ENCODE measurements around the gene KCNK15. TPM values are rescaled to one million over a fixed set of nuclear protein-coding genes. Genes with fewer than 3 reads are reported as not detected.
A peak's percentile ranks its signal among the peaks of the same experiment; 100 is the strongest.
"Not testable (repeated sequence)": the region's sequence is repeated elsewhere in the genome, so short reads cannot be mapped to it uniquely, and the experiment has no call there.

Gene KCNK15
- total RNA-seq, result under 1 TPM; 0.09 to 0.11 TPM

GRCh38 chr20:44745598-44746366, at the start of gene KCNK15:
Gene KCNK15 (plus strand): TSS chr20:44745865. CDS start chr20:44745911, 46 bp downstream.
- Mint-ChIP-seq H3K4me3 (peak within 1 kb of the TSS; percentile 78), H3K27ac (peak within 1 kb of the TSS; percentile 24), H3K36me3 (ENCODE audit: low read depth) (no peaks in the 10 kb centered on the region), H3K4me1 (peaks cover 11% of the 10 kb centered on the region), H3K27me3 (peaks cover 18% of the 10 kb centered on the region), H3K9me3 (no peaks in the 10 kb centered on the region)
- peak; percentile 71 for ATAC-seq (replicated peaks)

- H3K27ac Mint-ChIP-seq, result no peak overlapping the region
- no peaks in the 10 kb centered on the region for H3K36me3 Mint-ChIP-seq (ENCODE audit: low read depth)
- no peak for ATAC-seq (replicated peaks)
- H3K27me3 Mint-ChIP-seq, result peaks cover 3% of the 10 kb centered on the region
- no peaks in the 10 kb centered on the region for H3K9me3 Mint-ChIP-seq
- no peaks in the 10 kb centered on the region for H3K4me1 Mint-ChIP-seq
- H3K4me3 Mint-ChIP-seq, result no peak overlapping the region
Observed at GRCh38 chr20:44696315-44696714, 49.4 kb upstream of the KCNK15 start.

- ATAC-seq (replicated peaks), result not testable (repeated sequence)
Observed at GRCh38 chr20:44697041-44697440, 48.6 kb upstream of the KCNK15 start.

GRCh38 chr20:44698351-44698750, 47.3 kb upstream of the KCNK15 start:
- no peak overlapping the region for H3K4me3 Mint-ChIP-seq

More at GRCh38 chr20:44697041-44697440, 48.6 kb upstream of the KCNK15 start:
- H3K4me1 Mint-ChIP-seq; H3K27ac Mint-ChIP-seq; H3K9me3 Mint-ChIP-seq; H3K4me3 Mint-ChIP-seq; H3K27me3 Mint-ChIP-seq; H3K36me3 Mint-ChIP-seq (ENCODE audit: low read depth): not testable (repeated sequence)

GRCh38 chr20:44700306-44700705, 45.4 kb upstream of the KCNK15 start:
- H3K36me3 Mint-ChIP-seq (ENCODE audit: low read depth), result no peaks in the 10 kb centered on the region
- H3K4me1 Mint-ChIP-seq, result no peaks in the 10 kb centered on the region
- no peak overlapping the region for H3K27ac Mint-ChIP-seq
- no peak overlapping the region for H3K4me3 Mint-ChIP-seq
- no peak for ATAC-seq (replicated peaks)
- no peaks in the 10 kb centered on the region for H3K9me3 Mint-ChIP-seq
- H3K27me3 Mint-ChIP-seq, result peaks cover 2% of the 10 kb centered on the region

More at GRCh38 chr20:44698351-44698750, 47.3 kb upstream of the KCNK15 start:
- H3K27ac Mint-ChIP-seq, result no peak overlapping the region
- peaks cover under 1% of the 10 kb centered on the region for H3K27me3 Mint-ChIP-seq
- ATAC-seq (replicated peaks), result no peak
- no peaks in the 10 kb centered on the region for H3K4me1 Mint-ChIP-seq
- no peaks in the 10 kb centered on the region for H3K36me3 Mint-ChIP-seq (ENCODE audit: low read depth)
- no peaks in the 10 kb centered on the region for H3K9me3 Mint-ChIP-seq

- Mint-ChIP-seq H3K4me3 (no peak overlapping the region), H3K4me1 (no peaks in the 10 kb centered on the region), H3K27ac (no peak overlapping the region), H3K36me3 (ENCODE audit: low read depth) (no peaks in the 10 kb centered on the region), H3K9me3 (no peaks in the 10 kb centered on the region), H3K27me3 (peaks cover 2% of the 10 kb centered on the region)
- ATAC-seq (replicated peaks), result no peak
Observed at GRCh38 chr20:44701118-44701857, 44.4 kb upstream of the KCNK15 start.

GRCh38 chr20:44701858-44702256, 43.8 kb upstream of the KCNK15 start:
- Mint-ChIP-seq H3K4me1 (no peaks in the 10 kb centered on the region), H3K9me3 (no peaks in the 10 kb centered on the region), H3K27me3 (peaks cover 2% of the 10 kb centered on the region), H3K36me3 (ENCODE audit: low read depth) (no peaks in the 10 kb centered on the region), H3K4me3 (no peak overlapping the region), H3K27ac (no peak overlapping the region)
- no peak for ATAC-seq (replicated peaks)

- Mint-ChIP-seq H3K4me3 (no peak overlapping the region), H3K27me3 (peaks cover 2% of the 10 kb centered on the region), H3K27ac (no peak overlapping the region), H3K9me3 (no peaks in the 10 kb centered on the region), H3K36me3 (ENCODE audit: low read depth) (no peaks in the 10 kb centered on the region), H3K4me1 (no peaks in the 10 kb centered on the region)
- ATAC-seq (replicated peaks), result no peak
Observed at GRCh38 chr20:44702776-44703175, 42.9 kb upstream of the KCNK15 start.

GRCh38 chr20:44703183-44703925, 42.3 kb upstream of the KCNK15 start:
- Mint-ChIP-seq H3K36me3 (ENCODE audit: low read depth) (no peaks in the 10 kb centered on the region), H3K4me1 (no peaks in the 10 kb centered on the region), H3K27me3 (peaks cover 2% of the 10 kb centered on the region), H3K4me3 (no peak overlapping the region), H3K9me3 (no peaks in the 10 kb centered on the region), H3K27ac (no peak overlapping the region)
- ATAC-seq (replicated peaks), result no peak

GRCh38 chr20:44703956-44704488, 41.6 kb upstream of the KCNK15 start:
- no peak overlapping the region for H3K4me3 Mint-ChIP-seq
- H3K4me1 Mint-ChIP-seq, result no peaks in the 10 kb centered on the region
- H3K27me3 Mint-ChIP-seq, result peaks cover 2% of the 10 kb centered on the region
- no peak overlapping the region for H3K27ac Mint-ChIP-seq
- no peaks in the 10 kb centered on the region for H3K36me3 Mint-ChIP-seq (ENCODE audit: low read depth)
- ATAC-seq (replicated peaks), result no peak
- no peaks in the 10 kb centered on the region for H3K9me3 Mint-ChIP-seq

GRCh38 chr20:44704551-44704971, 41.1 kb upstream of the KCNK15 start:
- no peak overlapping the region for H3K4me3 Mint-ChIP-seq
- H3K27me3 Mint-ChIP-seq, result peaks cover 2% of the 10 kb centered on the region
- no peaks in the 10 kb centered on the region for H3K36me3 Mint-ChIP-seq (ENCODE audit: low read depth)
- H3K9me3 Mint-ChIP-seq, result no peaks in the 10 kb centered on the region
- H3K27ac Mint-ChIP-seq, result no peak overlapping the region
- H3K4me1 Mint-ChIP-seq, result no peaks in the 10 kb centered on the region
- ATAC-seq (replicated peaks), result no peak

- Mint-ChIP-seq H3K27me3 (peaks cover 2% of the 10 kb centered on the region), H3K27ac (no peak overlapping the region), H3K9me3 (no peaks in the 10 kb centered on the region), H3K4me3 (no peak overlapping the region), H3K36me3 (ENCODE audit: low read depth) (no peaks in the 10 kb centered on the region), H3K4me1 (no peaks in the 10 kb centered on the region)
- ATAC-seq (replicated peaks), result no peak
Observed at GRCh38 chr20:44705364-44706094, 40.1 kb upstream of the KCNK15 start.

- Mint-ChIP-seq H3K27me3 (peaks cover 2% of the 10 kb centered on the region), H3K9me3 (no peaks in the 10 kb centered on the region), H3K4me1 (no peaks in the 10 kb centered on the region), H3K36me3 (ENCODE audit: low read depth) (no peaks in the 10 kb centered on the region), H3K4me3 (no peak overlapping the region), H3K27ac (no peak overlapping the region)
- ATAC-seq (replicated peaks), result no peak
Observed at GRCh38 chr20:44706301-44707017, 39.2 kb upstream of the KCNK15 start.

Measured in activated T-helper 17 cell treated with anti-CD3 and anti-CD28 coated beads, Interleukin-2, amount 50 U/mL, for 72 hours (primary cell).